Left ventricle myocardium inferior (tissue), 1 donor: ENCODE data around the gene STX8. TPM values are rescaled to one million over a fixed set of nuclear protein-coding genes. Genes with fewer than 3 reads are reported as not detected.

Experiments used
- DNase-seq: peaks from one replicate; pipeline ENCODE4 v3.0.0-alpha.2; 2020
- H3K27ac ChIP-seq: fragments of 200-600 bp; replicated peaks from 2 replicates; pipeline ENCODE4 v1.8.0; 2021
- H3K27me3 ChIP-seq: fragments of 200-600 bp; 2 replicates; pipeline ENCODE4 v1.8.0; 2021; ENCODE audit warnings: low read depth
- H3K36me3 ChIP-seq: fragments of 200-600 bp; 2 replicates; pipeline ENCODE4 v1.8.0; 2021
- H3K4me1 ChIP-seq: fragments of 200-600 bp; 2 replicates; pipeline ENCODE4 v1.8.0; 2021
- H3K4me3 ChIP-seq: fragments of 200-600 bp; 2 replicates; pipeline ENCODE4 v1.8.0; 2021; ENCODE audit warnings: mild to moderate bottlenecking, moderate library complexity
- H3K9me3 ChIP-seq: fragments of 200-600 bp; replicated peaks from 2 replicates; pipeline ENCODE4 v1.8.0; 2021
- intact Hi-C: fragments of 100-400 bp; cut with micrococcal nuclease; formaldehyde crosslinking; loops from one replicate; pipeline ENCODE4 v1.11.0; 2022
- total RNA-seq: library from RNA; stranded (reverse); fragmentation: NEBNext Ultra II Directional; extraction: Animal tissue kit (Norgen Biotek cat#: 25700); gene quantifications from one replicate; pipeline ENCODE4 v1.2.1, GENCODE V29; 2021
- TF ChIP-seq, protein P1 (sequence below): fragments of 200-600 bp; IDR thresholded peaks from 2 replicates; pipeline ENCODE4 v1.8.0; 2021; ENCODE audit warnings: antibody characterized with exemption, mild to moderate bottlenecking, borderline replicate concordance
- donor health status: DM: no; HTN: yes; CAD: no; lungs with severe emphysema.

The STX8 gene
- total RNA-seq, 1 donor from 2014 or later, result 61.3 TPM

DNA sequence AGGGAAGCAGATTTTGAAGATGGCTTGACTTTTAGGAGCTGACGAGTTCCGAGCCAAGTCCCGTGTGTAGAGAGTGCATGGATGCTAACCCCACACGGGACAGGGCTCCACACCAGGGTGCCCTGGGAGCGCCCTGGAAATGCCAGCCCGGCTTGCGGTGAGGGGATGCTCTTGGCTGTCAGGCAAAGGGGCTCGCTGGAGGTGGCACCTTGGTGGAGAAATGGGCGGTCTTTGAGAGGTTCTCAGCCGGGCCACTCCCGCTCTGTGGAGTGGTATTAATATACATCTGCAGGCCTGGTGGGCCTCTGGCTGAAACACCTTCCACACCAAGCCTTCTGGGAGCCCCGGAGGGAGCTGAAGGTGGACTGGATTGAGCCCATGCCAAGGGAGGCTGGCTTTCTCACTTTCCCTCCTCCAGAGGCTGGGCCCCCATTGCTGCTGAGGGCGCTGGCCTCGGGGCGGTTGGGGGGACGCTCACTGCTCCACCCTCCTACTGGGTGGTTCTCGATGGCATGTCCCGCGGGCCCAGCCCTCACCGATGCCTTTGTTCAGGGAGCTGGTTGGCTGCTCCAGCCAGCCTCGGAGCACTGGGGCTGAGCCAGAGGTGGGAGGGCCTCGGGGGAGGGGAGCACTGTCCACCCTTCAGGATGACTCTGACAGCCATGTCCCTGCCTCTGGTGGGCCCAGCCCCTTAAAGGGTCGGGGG is 344.0 kb downstream of the STX8 start:
- Histone ChIP-seq H3K9me3 (no peaks in the 10 kb centered on the region), H3K36me3 (no peaks in the 10 kb centered on the region), H3K4me3 (no peak overlapping the region), H3K27ac (no peak overlapping the region), H3K27me3 (peaks cover 2% of the 10 kb centered on the region), H3K4me1 (peaks cover 4% of the 10 kb centered on the region)
- intact Hi-C loops, result no loop called here
- no peak for DNase-seq
- TF ChIP-seq, protein P1, sequence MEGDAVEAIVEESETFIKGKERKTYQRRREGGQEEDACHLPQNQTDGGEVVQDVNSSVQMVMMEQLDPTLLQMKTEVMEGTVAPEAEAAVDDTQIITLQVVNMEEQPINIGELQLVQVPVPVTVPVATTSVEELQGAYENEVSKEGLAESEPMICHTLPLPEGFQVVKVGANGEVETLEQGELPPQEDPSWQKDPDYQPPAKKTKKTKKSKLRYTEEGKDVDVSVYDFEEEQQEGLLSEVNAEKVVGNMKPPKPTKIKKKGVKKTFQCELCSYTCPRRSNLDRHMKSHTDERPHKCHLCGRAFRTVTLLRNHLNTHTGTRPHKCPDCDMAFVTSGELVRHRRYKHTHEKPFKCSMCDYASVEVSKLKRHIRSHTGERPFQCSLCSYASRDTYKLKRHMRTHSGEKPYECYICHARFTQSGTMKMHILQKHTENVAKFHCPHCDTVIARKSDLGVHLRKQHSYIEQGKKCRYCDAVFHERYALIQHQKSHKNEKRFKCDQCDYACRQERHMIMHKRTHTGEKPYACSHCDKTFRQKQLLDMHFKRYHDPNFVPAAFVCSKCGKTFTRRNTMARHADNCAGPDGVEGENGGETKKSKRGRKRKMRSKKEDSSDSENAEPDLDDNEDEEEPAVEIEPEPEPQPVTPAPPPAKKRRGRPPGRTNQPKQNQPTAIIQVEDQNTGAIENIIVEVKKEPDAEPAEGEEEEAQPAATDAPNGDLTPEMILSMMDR, result no peak

DNA sequence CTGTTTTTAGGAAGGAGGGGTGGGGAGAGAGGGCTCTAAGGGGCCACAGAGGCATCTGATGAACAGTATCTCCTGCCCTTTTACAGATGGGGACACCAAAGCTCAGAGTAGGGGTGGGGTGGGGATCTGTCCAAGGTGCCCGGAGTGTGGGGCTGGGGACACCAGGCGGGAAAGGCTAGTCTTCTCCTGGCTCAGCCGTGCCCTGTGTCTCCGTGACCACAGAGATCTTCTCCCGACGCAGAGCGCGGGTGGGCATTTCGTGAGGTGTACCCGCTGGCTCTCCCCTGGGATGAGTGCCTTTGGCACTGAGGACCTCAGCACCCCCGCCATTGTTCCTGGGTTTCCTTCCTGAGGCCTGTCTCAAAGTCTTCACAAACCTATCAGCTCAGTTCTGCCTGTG is 344.8 kb downstream of the STX8 start:
- Histone ChIP-seq H3K4me1 (peaks cover 4% of the 10 kb centered on the region), H3K9me3 (no peaks in the 10 kb centered on the region), H3K27me3 (peaks cover 9% of the 10 kb centered on the region), H3K4me3 (no peak overlapping the region), H3K27ac (no peak overlapping the region), H3K36me3 (no peaks in the 10 kb centered on the region)
- TF ChIP-seq, protein P1, result no peak
- DNase-seq, result no peak
- intact Hi-C loops, result no loop called here

DNA sequence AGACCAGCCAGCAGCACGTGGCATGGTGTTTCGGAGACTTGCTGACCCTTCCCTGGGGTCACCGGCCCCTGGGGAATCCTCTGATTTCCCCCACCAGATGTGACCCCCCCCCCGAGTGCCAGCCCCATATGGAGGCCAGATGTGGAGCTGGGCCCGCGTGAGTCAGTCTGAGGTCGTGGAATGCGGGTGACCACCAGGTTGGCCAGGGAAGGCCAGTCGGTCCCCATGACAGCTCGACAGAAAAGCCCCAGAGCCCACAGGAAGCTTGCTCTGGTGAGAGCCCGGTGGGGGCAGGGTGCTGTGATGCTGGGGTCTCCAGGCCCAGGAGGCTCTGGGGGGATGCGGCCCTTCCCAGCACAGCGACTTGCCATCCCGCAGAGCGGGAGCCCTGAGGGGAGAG is 345.3 kb downstream of the STX8 start:
- Histone ChIP-seq H3K27ac (no peak overlapping the region), H3K36me3 (no peaks in the 10 kb centered on the region), H3K4me3 (no peak overlapping the region), H3K9me3 (no peaks in the 10 kb centered on the region), H3K27me3 (peaks cover 14% of the 10 kb centered on the region), H3K4me1 (peaks cover 4% of the 10 kb centered on the region)
- DNase-seq, result no peak
- TF ChIP-seq, protein P1, result no peak
- intact Hi-C loops, result no loop called here

DNA sequence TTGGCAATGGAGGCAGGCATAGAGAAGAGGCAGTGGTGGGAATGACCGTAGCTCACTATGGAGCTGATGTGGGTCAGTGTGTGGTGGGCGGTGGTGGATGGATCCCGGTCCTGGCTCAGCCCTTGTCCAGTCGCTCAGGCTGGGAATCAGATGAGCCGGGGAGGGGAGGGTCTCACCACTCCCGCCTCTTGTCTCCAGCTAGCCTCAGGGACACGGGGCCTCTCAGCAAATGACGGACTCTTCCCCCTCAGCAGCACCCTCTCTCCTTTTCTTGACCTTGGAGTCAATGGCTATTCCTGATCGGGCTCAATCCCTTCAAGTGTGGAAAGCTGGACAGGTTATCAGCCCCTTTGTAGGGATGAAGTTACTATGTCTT is 345.8 kb downstream of the STX8 start:
- Histone ChIP-seq H3K9me3 (no peaks in the 10 kb centered on the region), H3K36me3 (no peaks in the 10 kb centered on the region), H3K27ac (no peak overlapping the region), H3K4me1 (peaks cover 4% of the 10 kb centered on the region), H3K4me3 (no peak overlapping the region), H3K27me3 (peaks cover 16% of the 10 kb centered on the region)
- TF ChIP-seq, protein P1, result no peak
- no peak for DNase-seq
- intact Hi-C loops, result no loop called here

DNA sequence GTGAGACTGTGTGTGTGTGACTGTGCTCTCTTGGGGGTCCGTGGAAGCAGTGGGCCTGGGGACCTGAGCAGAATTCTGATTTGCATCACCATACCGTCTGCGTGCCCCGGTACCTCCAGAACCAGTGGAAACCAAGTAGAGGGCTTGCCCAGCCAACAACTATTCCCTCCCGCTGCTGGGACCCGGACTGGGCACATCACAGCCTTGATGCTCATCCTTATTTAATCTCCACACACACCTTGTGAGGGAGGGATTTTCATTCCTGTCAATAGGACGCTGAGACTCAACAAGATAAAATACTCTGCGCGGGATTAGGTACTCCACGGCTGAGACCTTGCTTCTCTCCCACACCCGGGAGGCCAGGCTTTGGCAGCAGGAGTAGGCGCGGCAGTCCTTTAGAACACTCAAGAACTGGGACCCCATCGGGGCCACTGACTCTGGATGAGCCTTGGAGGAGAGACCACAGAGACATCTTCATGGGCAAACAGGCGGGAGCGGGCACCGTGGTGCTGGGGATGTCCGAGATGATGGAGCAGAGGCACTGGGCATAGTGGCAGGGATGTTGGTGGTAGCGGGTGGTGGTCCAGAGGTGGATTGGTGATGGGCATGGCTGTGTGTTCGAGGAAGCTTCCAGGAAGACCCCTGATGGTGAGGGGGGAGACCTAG is 346.3 kb downstream of the STX8 start:
- Histone ChIP-seq H3K9me3 (no peaks in the 10 kb centered on the region), H3K4me1 (peaks cover 4% of the 10 kb centered on the region), H3K4me3 (no peak overlapping the region), H3K36me3 (no peaks in the 10 kb centered on the region), H3K27ac (no peak overlapping the region), H3K27me3 (peaks cover 16% of the 10 kb centered on the region)
- intact Hi-C loops, result no loop called here
- TF ChIP-seq, protein P1, result no peak
- no peak for DNase-seq
